GM23338 (cell line): Measurements from ENCODE around the gene GADD45B. TPM values are rescaled to one million over a fixed set of nuclear protein-coding genes. Genes with fewer than 3 reads are reported as not detected.

Experiments
- ATAC-seq: fragments of 200-7000 bp; cut with Tn5 transposase; 3 replicates; pipeline ENCODE4 v1.9.1; 2020
- DNase-seq: peaks from one replicate; pipeline ENCODE4 v3.0.0-alpha.2; 2015; ENCODE audit warnings: low spot score
- H2AFZ ChIP-seq: fragments of 200-600 bp; sonication (generic); 2 replicates; pipeline ENCODE4 v1.8.0; 2016; ENCODE audit warnings: antibody characterized with exemption, mild to moderate bottlenecking, moderate library complexity
- H3F3A ChIP-seq: fragments of 200-600 bp; sonication (generic); replicated peaks from 2 replicates; pipeline ENCODE4 v1.8.0; 2017; ENCODE audit warnings: antibody characterized with exemption, mixed run types, low read depth
- H3K27ac ChIP-seq: fragments of 200-600 bp; sonication (generic); 2 replicates; pipeline ENCODE4 v1.6.1; 2016; ENCODE audit warnings: low read depth
- H3K27me3 ChIP-seq: fragments of 200-600 bp; sonication (generic); 2 replicates; pipeline ENCODE4 v1.8.0; 2016; ENCODE audit warnings: mild to moderate bottlenecking, mixed run types, moderate library complexity; ENCODE audit not compliant: insufficient read depth
- H3K36me3 ChIP-seq: fragments of 200-600 bp; sonication (generic); 2 replicates; pipeline ENCODE4 v1.8.0; 2016; ENCODE audit warnings: mild to moderate bottlenecking; ENCODE audit not compliant: insufficient read depth
- H3K4me1 ChIP-seq: fragments of 200-600 bp; sonication (generic); 2 replicates; pipeline ENCODE4 v1.8.0; 2016; ENCODE audit warnings: mild to moderate bottlenecking, moderate library complexity; ENCODE audit not compliant: insufficient read depth
- H3K4me2 ChIP-seq: fragments of 200-600 bp; sonication (generic); 2 replicates; pipeline ENCODE4 v1.7.1; 2017; ENCODE audit warnings: mixed run types
- H3K4me3 ChIP-seq: fragments of 200-600 bp; sonication (generic); 2 replicates; pipeline ENCODE4 v1.6.1; 2016; ENCODE audit warnings: mixed run types
- H3K79me2 ChIP-seq: fragments of 200-600 bp; sonication (generic); replicated peaks from 2 replicates; pipeline ENCODE4 v1.8.0; 2017; ENCODE audit warnings: mild to moderate bottlenecking; ENCODE audit not compliant: insufficient read depth
- H3K9me2 ChIP-seq: fragments of 200-600 bp; sonication (generic); 2 replicates; pipeline ENCODE4 v1.8.0; 2017; ENCODE audit not compliant: insufficient read depth
- H4K20me1 ChIP-seq: fragments of 200-600 bp; sonication (generic); replicated peaks from 2 replicates; pipeline ENCODE4 v1.8.0; 2017; ENCODE audit warnings: mild to moderate bottlenecking; ENCODE audit not compliant: insufficient read depth
- H3K27ac Mint-ChIP-seq: 2 replicates; pipeline ENCODE4 v1.8.0; 2020; ENCODE audit warnings: inconsistent platforms, mild to moderate bottlenecking, moderate library complexity, mixed read lengths
- H3K27me3 Mint-ChIP-seq: 3 replicates; pipeline ENCODE4 v1.8.0; 2022; ENCODE audit warnings: low read depth, mild to moderate bottlenecking, moderate library complexity, mixed read lengths, inconsistent platforms; ENCODE audit not compliant: insufficient read depth, poor library complexity
- H3K36me3 Mint-ChIP-seq: 3 replicates; pipeline ENCODE4 v1.8.0; 2021; ENCODE audit warnings: low read depth, mild to moderate bottlenecking, inconsistent platforms, moderate library complexity, mixed read lengths
- H3K4me1 Mint-ChIP-seq: 3 replicates; pipeline ENCODE4 v1.8.0; 2020; ENCODE audit warnings: mild to moderate bottlenecking, inconsistent platforms, mixed read lengths
- H3K4me3 Mint-ChIP-seq: 3 replicates; pipeline ENCODE4 v1.8.0; 2021; ENCODE audit warnings: moderate library complexity, mild to moderate bottlenecking, inconsistent platforms, mixed read lengths
- H3K9me3 Mint-ChIP-seq: 3 replicates; pipeline ENCODE4 v1.8.0; 2020; ENCODE audit warnings: moderate library complexity, mild to moderate bottlenecking, inconsistent platforms, mixed read lengths
- CREB1 ChIP-seq: fragments of 250-450 bp; sonication (Bioruptor Pico); IDR thresholded peaks from 2 replicates; pipeline ENCODE4 v1.5.0; 2020; ENCODE audit warnings: low read depth, mild to moderate bottlenecking, moderate library complexity
- CTCF ChIP-seq, 2 experiments: fragments of 200-600 bp in 1 of 2; sonication (generic) in 1 of 2; conservative IDR thresholded peaks; 2 replicates each; pipeline versions ENCODE4 v1.5.1 to v1.6.1; 2016 to 2017; ENCODE audit warnings: antibody characterized with exemption in 2 of 2, low read depth in 2 of 2, mild to moderate bottlenecking in 2 of 2, moderate library complexity in 1 of 2
- ETS1 ChIP-seq: IDR thresholded peaks from 2 replicates; pipeline ENCODE4 v1.6.1; 2016; ENCODE audit warnings: antibody characterized with exemption
- EZH2 ChIP-seq: fragments of 200-600 bp; sonication (generic); IDR thresholded peaks from one replicate; pipeline ENCODE4 v1.8.0; 2017; ENCODE audit warnings: antibody characterized with exemption, mild to moderate bottlenecking, low read depth; ENCODE audit not compliant: unreplicated experiment
- POLR2AphosphoS5 ChIP-seq: IDR thresholded peaks from 2 replicates; pipeline ENCODE4 v1.6.1; 2016; ENCODE audit warnings: antibody characterized with exemption, low read depth
- STAT1 ChIP-seq: IDR thresholded peaks from one replicate; pipeline ENCODE4 v1.6.1; 2016; ENCODE audit warnings: antibody characterized with exemption; ENCODE audit not compliant: unreplicated experiment
- ZNF331 ChIP-seq: fragments of 250-450 bp; sonication (Bioruptor Pico); IDR thresholded peaks from 2 replicates; pipeline ENCODE4 v1.5.0; 2020; ENCODE audit warnings: low read depth, mild to moderate bottlenecking, moderate library complexity
- ZNF462 ChIP-seq: fragments of 250-450 bp; sonication (Bioruptor Pico); IDR thresholded peaks from 2 replicates; pipeline ENCODE4 v1.5.0; 2020; ENCODE audit warnings: mild to moderate bottlenecking, moderate library complexity
- polyA plus RNA-seq: library from polyadenylated mRNA; unstranded; fragments of >200 nt; fragmentation: Nextera tagmentation; extraction: Ambion mirVana; gene quantifications from 2 replicates; pipeline ENCODE4 v1.2.1, GENCODE V29; 2016
- total RNA-seq: library from RNA; depleted of rRNA; stranded (reverse); fragments of >200 nt; shearing (Covaris generic); gene quantifications from 2 replicates; pipeline ENCODE4 v1.2.3, GENCODE V29; 2014

The GADD45B gene
- total and polyA plus RNA-seq, 2 experiments from 2014 or later, result 12.3 to 16.6 TPM

- TF ChIP-seq ZNF462 (CRISPR knock-in tag) (no peak), CREB1 (CRISPR knock-in tag) (no peak), ZNF331 (CRISPR knock-in tag) (no peak), POLR2AphosphoS5 (no peak)
Observed at GRCh38 chr19:2481466-2481865, 5.5 kb downstream of the GADD45B start (continued).

DNA sequence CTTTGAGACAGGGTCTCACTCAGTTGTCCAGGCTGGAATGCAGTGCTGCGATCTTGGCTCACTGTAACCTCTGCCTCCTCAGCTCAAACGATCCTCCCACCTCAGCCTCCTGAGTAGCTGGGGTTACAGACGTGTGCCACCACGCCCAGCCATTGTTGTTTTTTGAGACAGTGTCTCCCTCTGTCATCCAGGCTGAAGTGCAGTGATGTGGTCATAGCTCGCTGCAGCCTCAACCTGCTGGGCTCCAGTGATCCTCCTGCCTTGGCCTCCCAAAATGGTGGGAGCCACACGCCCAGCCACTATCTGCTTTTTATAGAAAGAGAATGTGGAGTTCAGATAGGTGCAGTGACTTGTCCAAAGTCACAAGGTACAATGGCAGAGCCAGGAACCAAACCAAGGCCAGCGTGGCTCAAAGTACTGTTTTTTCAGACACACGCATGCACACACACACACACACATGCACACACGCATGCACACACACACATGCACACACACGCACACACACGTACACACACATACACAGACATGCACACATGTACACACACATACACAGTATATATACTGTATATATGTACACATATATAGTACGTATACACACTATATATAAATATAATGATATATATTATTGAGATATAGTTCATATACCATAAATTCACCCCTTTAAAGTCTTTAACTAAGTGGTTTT is 6.6 kb downstream of the GADD45B start:
- Histone ChIP-seq H3K4me3 (no peak overlapping the region), H3K4me1 (peaks cover 5% of the 10 kb centered on the region; the same call in 1 of the 2 replicates), H3K27me3 (peaks cover 39% of the 10 kb centered on the region), H3K36me3 (no peaks in the 10 kb centered on the region), H3F3A (0 out of 2 replicates have a peak, but pooled peaks cover 6% of the 10 kb centered on the region), H3K27ac (no peak overlapping the region), H3K79me2 (no peaks in the 10 kb centered on the region), H3K4me2 (no peak overlapping the region), H3K9me2 (no peaks in the 10 kb centered on the region), H2AFZ (no peak overlapping the region), H4K20me1 (no peaks in the 10 kb centered on the region; the same call in none of the 2 replicates)
- Mint-ChIP-seq H3K36me3 (peaks cover 8% of the 10 kb centered on the region; the same call in 2 of the 3 replicates), H3K9me3 (peaks cover 30% of the 10 kb centered on the region), H3K4me3 (no peak overlapping the region), H3K4me1 (peaks cover 13% of the 10 kb centered on the region), H3K27ac (no peak overlapping the region), H3K27me3 (peaks cover 37% of the 10 kb centered on the region)
- no peak for ATAC-seq
- DNase-seq, result no peak
- TF ChIP-seq CTCF (conservative IDR thresholded peaks at IDR 0.05; ENCODE audit: low read depth in 2 of 2) (no peak), STAT1 (no peak), ETS1 (no peak), EZH2 (no peak)
